ENCODE measurements around the gene PALD1. TPM values are rescaled to one million over a fixed set of nuclear protein-coding genes. Genes with fewer than 3 reads are reported as not detected.

PALD1 gene
- total and polyA plus RNA-seq, 2 of the 4 experiments (the other 2 are of a cell fraction) = 0.12 to 0.18 TPM

GRCh38 chr10:70535001-70535400 is 56.4 kb downstream of the PALD1 start:
- intact Hi-C loops (cut with micrococcal nuclease) = no loop called here
- no peak overlapping the region for H4K91ac ChIP-seq (ENCODE audit: insufficient read depth, low read depth, low read length)
- no peak overlapping the region for H4K5ac ChIP-seq (ENCODE audit: low read depth, low read length)

More at GRCh38 chr10:70535001-70535400, 56.4 kb downstream of the PALD1 start:
- Histone ChIP-seq H4K8ac (ENCODE audit: low read depth in 2 of 2, low read length in 2 of 2) (no peak overlapping the region), H2BK5ac (ENCODE audit: low read depth, low read length, poor library complexity, severe bottlenecking) (no peak overlapping the region), H3K36me3 (ENCODE audit: control insufficient read depth, insufficient read depth, low read length) (no peaks in the 10 kb centered on the region), H3K23ac (ENCODE audit: low read depth, low read length) (no peak overlapping the region), H2BK120ac (ENCODE audit: low read depth, low read length) (no peak overlapping the region), H2BK15ac (ENCODE audit: low read depth, low read length) (no peak overlapping the region), H3K9me1 (ENCODE audit: insufficient read depth, low read length) (no peaks in the 10 kb centered on the region), H3K27ac (ENCODE audit: insufficient read depth, low read length) (no peak overlapping the region), H2AK5ac (ENCODE audit: low read depth, low read length) (no peak overlapping the region), H3K9ac (ENCODE audit: low read depth, low read length) (no peak overlapping the region), H3K56ac (ENCODE audit: extremely low read depth, insufficient read depth, low read length) (no peak overlapping the region), H3K18ac (ENCODE audit: low read depth, low read length) (no peak overlapping the region), H3K4me2 (ENCODE audit: low read depth, low read length) (no peak overlapping the region), H2AFZ (replicated peaks; ENCODE audit: low read length, poor library complexity) (no peak overlapping the region), H2BK20ac (ENCODE audit: low read depth, low read length) (no peak overlapping the region), H3K79me1 (ENCODE audit: low read depth in 1 of 2, low read length in 2 of 2) (no peaks in the 10 kb centered on the region), H3K4me3 (ENCODE audit: insufficient read depth, low read depth, low read length) (no peak overlapping the region), H3K4ac (ENCODE audit: low read depth, low read length) (no peak overlapping the region), H4K20me1 (ENCODE audit: insufficient read depth, low read length) (no peaks in the 10 kb centered on the region), H2AK9ac (replicated peaks; ENCODE audit: low read depth, low read length, poor library complexity) (peak overlapping the region; percentile 37), H3K14ac (replicated peaks; ENCODE audit: low read depth, low read length) (no peak overlapping the region), H3K4me1 (ENCODE audit: control insufficient read depth, insufficient read depth, low read length) (no peaks in the 10 kb centered on the region), H3K27me3 (ENCODE audit: control insufficient read depth, insufficient read depth, low read length) (peaks cover 25% of the 10 kb centered on the region), H3K9me3 (ENCODE audit: control insufficient read depth, insufficient read depth, low read length) (no peaks in the 10 kb centered on the region)
- WGBS, 2 experiments (ENCODE audit: extremely low coverage in 2 of 2, insufficient read length in 1 of 2) = no CpG with 5 or more reads among the region's 2 CpGs
- in situ Hi-C loops (cut with MboI; ENCODE audit: low sequenced_read_pairs) (loop anchor here (5.0 kb wide), 1 partner anchor 73 kb away; no protein-coding TSS in a partner anchor), dilution Hi-C loops (cut with HindIII; ENCODE audit: low sequenced_read_pairs, unreplicated experiment) (no loop called here)
- CTCF ChIA-PET = no interaction called here
- DNase-seq (no peak), ATAC-seq (ENCODE audit: low read depth) (no peak)
- BruUV-seq (replicated peaks) = no TSS peak
- POLR2A ChIA-PET (ENCODE audit: unreplicated experiment) = no interaction called here
- no peak for TF ChIP-seq RAD21 (IDR thresholded peaks at IDR 0.05; ENCODE audit: low read length)
- no peak for TF ChIP-seq CEBPB (IDR thresholded peaks at IDR 0.05; ENCODE audit: low read depth, low read length)
- TF ChIP-seq MAZ (IDR thresholded peaks at IDR 0.05; ENCODE audit: borderline replicate concordance, low read depth, low read length) = no peak
- no peak for TF ChIP-seq CTCF (conservative IDR thresholded peaks at IDR 0.05; ENCODE audit: low read depth, low read length)
- no peak for TF ChIP-seq FOS (IDR thresholded peaks at IDR 0.05; ENCODE audit: low read depth, low read length)
- no peak for TF ChIP-seq NFE2L2 (IDR thresholded peaks at IDR 0.05; ENCODE audit: low read depth, low read length)
- no peak for TF ChIP-seq MXI1 (IDR thresholded peaks at IDR 0.05; ENCODE audit: borderline replicate concordance, low read depth, low read length)
- TF ChIP-seq CHD1 (IDR thresholded peaks at IDR 0.05; ENCODE audit: low read depth, low read length) = no peak
- TF ChIP-seq, protein P1, sequence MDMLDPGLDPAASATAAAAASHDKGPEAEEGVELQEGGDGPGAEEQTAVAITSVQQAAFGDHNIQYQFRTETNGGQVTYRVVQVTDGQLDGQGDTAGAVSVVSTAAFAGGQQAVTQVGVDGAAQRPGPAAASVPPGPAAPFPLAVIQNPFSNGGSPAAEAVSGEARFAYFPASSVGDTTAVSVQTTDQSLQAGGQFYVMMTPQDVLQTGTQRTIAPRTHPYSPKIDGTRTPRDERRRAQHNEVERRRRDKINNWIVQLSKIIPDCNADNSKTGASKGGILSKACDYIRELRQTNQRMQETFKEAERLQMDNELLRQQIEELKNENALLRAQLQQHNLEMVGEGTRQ (IDR thresholded peaks at IDR 0.05; ENCODE audit: low read depth, low read length) = no peak
- no peak for TF ChIP-seq SMC3 (IDR thresholded peaks at IDR 0.05; ENCODE audit: low read depth, low read length)

Measured in IMR-90 (cell line).